ENCODE data around the gene SLC9A5.

SLC9A5 gene

DNA sequence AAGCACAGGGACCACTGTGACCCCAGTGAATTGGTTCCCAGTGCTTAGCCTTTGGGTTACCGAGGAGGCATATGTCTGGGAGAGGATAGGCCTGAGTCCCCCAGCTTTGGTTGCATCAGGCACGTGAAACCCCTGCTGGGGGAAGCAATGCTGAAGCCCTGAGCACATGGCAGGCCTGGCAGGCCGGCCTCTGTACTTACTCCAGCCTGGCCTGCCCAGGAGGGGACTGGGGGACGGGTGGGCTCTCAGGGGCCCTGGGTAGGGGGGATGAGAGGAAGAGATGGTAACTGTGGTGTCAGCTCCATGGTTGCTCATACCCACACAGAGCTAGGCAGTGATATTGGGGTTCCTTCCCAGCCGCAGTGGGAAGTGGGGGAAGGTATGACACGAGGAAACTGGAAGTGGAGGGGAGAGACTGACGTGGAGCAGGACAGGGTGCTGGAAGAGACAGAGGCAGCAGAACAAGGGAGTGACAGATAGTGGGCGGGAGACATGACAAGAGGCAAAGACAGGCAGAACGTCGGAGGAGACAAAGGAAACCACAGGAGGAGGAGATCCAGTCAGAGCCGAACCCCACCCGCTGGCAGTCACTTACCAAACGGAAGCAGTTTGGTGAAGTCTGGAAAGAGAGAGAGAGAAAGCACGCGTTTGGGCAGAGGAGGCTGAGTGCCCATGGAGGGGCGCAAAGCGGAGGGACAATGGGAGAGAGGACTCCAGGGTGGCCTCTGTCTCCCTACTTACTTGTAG lies 12.8 kb upstream of the SLC9A5 start:
- H3K23ac ChIP-seq (ENCODE audit: low read length): no peak overlapping the region
- no peak overlapping the region for H4K5ac ChIP-seq (ENCODE audit: low read length)
- no peak overlapping the region for H3K4ac ChIP-seq (ENCODE audit: low read depth, low read length)
- DNase-seq: no peak
- no peak overlapping the region for H3K4me2 ChIP-seq (ENCODE audit: low read length)
- no peaks in the 10 kb centered on the region for H3K79me1 ChIP-seq (ENCODE audit: low read length)
- WGBS (ENCODE audit: extremely low coverage, insufficient coverage, low lambda C conversion rate): no CpG with 5 or more reads among the region's 17 CpGs
- H3K56ac ChIP-seq (ENCODE audit: low read length): no peak overlapping the region
- peaks cover 16% of the 10 kb centered on the region for H3K36me3 ChIP-seq (ENCODE audit: control insufficient read depth, insufficient read depth, low read length)
- H3K27ac ChIP-seq (ENCODE audit: low read depth, low read length): no peak overlapping the region
- no peak overlapping the region for H3K9ac ChIP-seq (ENCODE audit: low read length)
- no peaks in the 10 kb centered on the region for H3K27me3 ChIP-seq (ENCODE audit: insufficient read depth, low read length, poor library complexity)
- no peak overlapping the region for H3K4me3 ChIP-seq (ENCODE audit: low read length)
- no peak overlapping the region for H2BK15ac ChIP-seq (replicated peaks; ENCODE audit: low read depth)
- H2AK5ac ChIP-seq (ENCODE audit: low read length): no peak overlapping the region
- H2BK120ac ChIP-seq (ENCODE audit: low read depth, low read length): no peak overlapping the region
- H3K18ac ChIP-seq (ENCODE audit: low read length): no peak overlapping the region
- no peak overlapping the region for H4K8ac ChIP-seq (ENCODE audit: low read depth, low read length)
- peaks cover 3% of the 10 kb centered on the region for H3K4me1 ChIP-seq (ENCODE audit: control insufficient read depth, low read depth, low read length)
- H2BK5ac ChIP-seq (ENCODE audit: low read length): no peak overlapping the region
- H3K79me2 ChIP-seq (ENCODE audit: control insufficient read depth, insufficient read depth, low read length): no peaks in the 10 kb centered on the region

DNA sequence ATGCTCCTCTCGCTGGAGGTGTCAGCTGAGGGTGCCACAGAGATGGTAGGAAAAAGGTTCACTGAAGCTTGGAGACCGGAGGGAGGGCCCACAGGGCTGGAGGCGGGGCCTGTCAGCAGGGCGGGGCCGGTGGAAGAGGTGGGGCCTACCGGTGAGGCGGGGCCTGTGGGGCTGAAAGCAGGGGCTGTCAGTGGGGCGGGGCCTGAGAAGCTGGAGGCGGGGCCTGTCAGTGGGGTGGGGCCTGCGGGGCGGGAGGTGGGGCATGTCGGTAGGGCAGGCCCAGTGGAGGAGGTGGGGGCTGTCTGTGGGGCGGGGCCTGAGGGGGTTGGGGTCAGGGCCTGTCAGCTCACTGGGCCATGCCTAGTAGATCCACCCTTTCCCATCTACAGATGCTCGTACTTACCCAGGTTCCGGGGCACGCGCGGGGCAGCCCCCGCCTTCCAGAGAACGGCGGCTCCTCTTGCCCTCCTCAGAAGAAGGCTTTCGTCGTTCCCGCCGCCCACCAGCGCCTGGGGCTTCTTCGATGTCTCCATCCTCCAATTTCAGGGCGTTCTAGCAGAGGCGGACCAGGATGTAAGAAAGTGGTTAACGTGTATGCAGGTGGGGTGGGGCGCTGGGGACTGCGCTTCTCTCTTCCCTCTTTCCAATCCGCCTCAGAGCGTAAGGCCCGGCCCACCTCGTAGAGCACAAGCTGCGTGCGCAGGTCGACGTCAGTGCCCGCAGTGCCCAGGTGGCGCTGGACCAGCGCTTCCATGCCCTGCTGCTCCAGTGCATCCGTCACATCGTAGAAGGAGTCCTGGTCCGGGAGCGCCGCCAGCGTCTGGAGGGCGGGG lies 12.0 kb upstream of the SLC9A5 start:
- peak; percentile 89 for DNase-seq
- Histone ChIP-seq H3K56ac (ENCODE audit: low read length) (no peak overlapping the region), H3K79me1 (ENCODE audit: low read length) (no peaks in the 10 kb centered on the region), H3K4ac (ENCODE audit: low read depth, low read length) (no peak overlapping the region), H3K36me3 (ENCODE audit: control insufficient read depth, insufficient read depth, low read length) (peaks cover 11% of the 10 kb centered on the region), H3K79me2 (ENCODE audit: control insufficient read depth, insufficient read depth, low read length) (no peaks in the 10 kb centered on the region), H2BK15ac (replicated peaks; ENCODE audit: low read depth) (no peak overlapping the region), H4K5ac (ENCODE audit: low read length) (no peak overlapping the region), H3K4me3 (ENCODE audit: low read length) (no peak overlapping the region), H2AK5ac (ENCODE audit: low read length) (no peak overlapping the region), H3K9ac (ENCODE audit: low read length) (no peak overlapping the region), H3K4me1 (ENCODE audit: control insufficient read depth, low read depth, low read length) (peaks cover 11% of the 10 kb centered on the region), H4K8ac (ENCODE audit: low read depth, low read length) (no peak overlapping the region), H3K18ac (ENCODE audit: low read length) (no peak overlapping the region), H2BK5ac (ENCODE audit: low read length) (no peak overlapping the region), H3K27ac (ENCODE audit: low read depth, low read length) (no peak overlapping the region), H3K27me3 (ENCODE audit: insufficient read depth, low read length, poor library complexity) (no peaks in the 10 kb centered on the region), H2BK120ac (ENCODE audit: low read depth, low read length) (no peak overlapping the region), H3K4me2 (ENCODE audit: low read length) (no peak overlapping the region), H3K23ac (ENCODE audit: low read length) (no peak overlapping the region)
- no CpG with 5 or more reads among the region's 50 CpGs for WGBS (ENCODE audit: extremely low coverage, insufficient coverage, low lambda C conversion rate)

DNA sequence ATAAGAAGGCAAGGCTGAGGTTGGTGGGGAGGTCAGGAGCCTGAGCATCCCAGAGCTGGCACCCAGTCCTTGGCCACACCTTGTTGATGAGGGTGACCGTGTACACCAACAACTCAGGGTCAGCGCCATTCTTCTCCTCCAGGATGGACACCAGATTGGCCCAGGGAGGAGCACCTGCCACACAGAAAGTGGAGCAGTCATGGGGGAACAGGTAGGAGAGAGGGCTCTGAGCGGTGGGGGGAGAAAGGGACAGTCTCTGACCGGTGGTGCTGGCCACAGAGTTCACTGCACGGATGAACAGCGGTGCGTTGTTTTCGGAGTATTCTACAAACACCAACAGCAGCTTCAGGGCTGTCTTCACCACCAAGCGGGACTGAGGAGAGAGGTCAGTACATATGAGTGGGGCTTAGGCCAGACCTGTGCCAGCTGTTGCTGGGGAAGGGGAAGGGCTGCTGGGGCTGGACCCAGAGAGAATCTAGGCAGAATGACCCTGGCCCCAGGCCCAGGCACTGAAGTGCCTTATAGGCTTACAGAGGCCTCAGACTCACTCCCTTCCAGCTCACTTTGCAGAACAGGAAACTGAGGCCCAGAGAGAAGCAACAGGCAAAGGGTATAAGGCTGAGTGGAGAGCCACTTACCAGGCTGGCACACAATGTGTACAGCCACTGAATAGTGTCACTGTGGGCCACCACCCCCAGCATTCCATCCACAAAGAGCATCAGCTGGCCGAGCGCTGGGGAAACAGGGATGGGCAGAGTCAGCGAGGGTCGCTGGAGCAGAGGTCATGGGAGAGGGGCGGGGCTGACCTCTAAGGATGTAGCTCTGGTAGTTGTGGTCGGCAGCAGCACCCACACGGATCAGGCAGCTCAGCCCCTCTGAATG lies 11.1 kb upstream of the SLC9A5 start:
- H3K9ac ChIP-seq (ENCODE audit: low read length): no peak overlapping the region
- H3K4me2 ChIP-seq (ENCODE audit: low read length): no peak overlapping the region
- no peak overlapping the region for H3K18ac ChIP-seq (ENCODE audit: low read length)
- no peak overlapping the region for H3K23ac ChIP-seq (ENCODE audit: low read length)
- H3K79me1 ChIP-seq (ENCODE audit: low read length): peaks cover 5% of the 10 kb centered on the region
- WGBS (ENCODE audit: extremely low coverage, insufficient coverage, low lambda C conversion rate): no CpG with 5 or more reads among the region's 16 CpGs
- H3K4me1 ChIP-seq (ENCODE audit: control insufficient read depth, low read depth, low read length): peaks cover 13% of the 10 kb centered on the region
- H4K5ac ChIP-seq (ENCODE audit: low read length): no peak overlapping the region
- H4K8ac ChIP-seq (ENCODE audit: low read depth, low read length): no peak overlapping the region
- peaks cover 9% of the 10 kb centered on the region for H3K36me3 ChIP-seq (ENCODE audit: control insufficient read depth, insufficient read depth, low read length)
- no peak overlapping the region for H3K56ac ChIP-seq (ENCODE audit: low read length)
- H2BK120ac ChIP-seq (ENCODE audit: low read depth, low read length): no peak overlapping the region
- no peak overlapping the region for H2AK5ac ChIP-seq (ENCODE audit: low read length)
- H2BK15ac ChIP-seq (replicated peaks; ENCODE audit: low read depth): no peak overlapping the region
- no peak overlapping the region for H3K4me3 ChIP-seq (ENCODE audit: low read length)
- H3K79me2 ChIP-seq (ENCODE audit: control insufficient read depth, insufficient read depth, low read length): peaks cover 5% of the 10 kb centered on the region
- H3K4ac ChIP-seq (ENCODE audit: low read depth, low read length): no peak overlapping the region
- H3K27me3 ChIP-seq (ENCODE audit: insufficient read depth, low read length, poor library complexity): no peaks in the 10 kb centered on the region
- no peak for DNase-seq
- H3K27ac ChIP-seq (ENCODE audit: low read depth, low read length): no peak overlapping the region
- H2BK5ac ChIP-seq (ENCODE audit: low read length): no peak overlapping the region

DNA sequence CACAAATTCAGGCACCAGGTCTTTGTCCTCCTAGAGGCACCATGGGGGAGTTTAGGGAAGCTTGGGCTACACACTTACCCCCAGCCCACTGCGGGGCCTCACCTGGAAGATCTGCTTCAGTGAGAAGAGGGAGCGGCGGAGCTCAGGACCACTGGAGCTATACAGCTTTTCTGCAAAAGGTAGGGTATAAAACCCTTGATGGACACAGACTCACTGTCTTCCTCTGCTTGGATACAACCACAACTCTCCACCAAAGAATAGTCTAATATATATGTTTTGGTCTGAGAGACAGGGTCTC lies 10.6 kb upstream of the SLC9A5 start:
- H3K56ac ChIP-seq (ENCODE audit: low read length): no peak overlapping the region
- no peak overlapping the region for H3K9ac ChIP-seq (ENCODE audit: low read length)
- peaks cover 7% of the 10 kb centered on the region for H3K79me2 ChIP-seq (ENCODE audit: control insufficient read depth, insufficient read depth, low read length)
- H3K27me3 ChIP-seq (ENCODE audit: insufficient read depth, low read length, poor library complexity): no peaks in the 10 kb centered on the region
- no peak overlapping the region for H2BK15ac ChIP-seq (replicated peaks; ENCODE audit: low read depth)
- H2BK120ac ChIP-seq (ENCODE audit: low read depth, low read length): no peak overlapping the region
- peaks cover 5% of the 10 kb centered on the region for H3K79me1 ChIP-seq (ENCODE audit: low read length)
- peaks cover 9% of the 10 kb centered on the region for H3K36me3 ChIP-seq (ENCODE audit: control insufficient read depth, insufficient read depth, low read length)
- H2BK5ac ChIP-seq (ENCODE audit: low read length): no peak overlapping the region
- WGBS (ENCODE audit: extremely low coverage, insufficient coverage, low lambda C conversion rate): no CpG with 5 or more reads among the region's 3 CpGs
- peaks cover 13% of the 10 kb centered on the region for H3K4me1 ChIP-seq (ENCODE audit: control insufficient read depth, low read depth, low read length)
- no peak overlapping the region for H2AK5ac ChIP-seq (ENCODE audit: low read length)
- H3K23ac ChIP-seq (ENCODE audit: low read length): no peak overlapping the region
- no peak overlapping the region for H3K27ac ChIP-seq (ENCODE audit: low read depth, low read length)
- no peak overlapping the region for H3K4me2 ChIP-seq (ENCODE audit: low read length)
- DNase-seq: no peak
- no peak overlapping the region for H3K4me3 ChIP-seq (ENCODE audit: low read length)
- no peak overlapping the region for H3K4ac ChIP-seq (ENCODE audit: low read depth, low read length)
- H4K8ac ChIP-seq (ENCODE audit: low read depth, low read length): no peak overlapping the region
- no peak overlapping the region for H4K5ac ChIP-seq (ENCODE audit: low read length)
- H3K18ac ChIP-seq (ENCODE audit: low read length): no peak overlapping the region

DNA sequence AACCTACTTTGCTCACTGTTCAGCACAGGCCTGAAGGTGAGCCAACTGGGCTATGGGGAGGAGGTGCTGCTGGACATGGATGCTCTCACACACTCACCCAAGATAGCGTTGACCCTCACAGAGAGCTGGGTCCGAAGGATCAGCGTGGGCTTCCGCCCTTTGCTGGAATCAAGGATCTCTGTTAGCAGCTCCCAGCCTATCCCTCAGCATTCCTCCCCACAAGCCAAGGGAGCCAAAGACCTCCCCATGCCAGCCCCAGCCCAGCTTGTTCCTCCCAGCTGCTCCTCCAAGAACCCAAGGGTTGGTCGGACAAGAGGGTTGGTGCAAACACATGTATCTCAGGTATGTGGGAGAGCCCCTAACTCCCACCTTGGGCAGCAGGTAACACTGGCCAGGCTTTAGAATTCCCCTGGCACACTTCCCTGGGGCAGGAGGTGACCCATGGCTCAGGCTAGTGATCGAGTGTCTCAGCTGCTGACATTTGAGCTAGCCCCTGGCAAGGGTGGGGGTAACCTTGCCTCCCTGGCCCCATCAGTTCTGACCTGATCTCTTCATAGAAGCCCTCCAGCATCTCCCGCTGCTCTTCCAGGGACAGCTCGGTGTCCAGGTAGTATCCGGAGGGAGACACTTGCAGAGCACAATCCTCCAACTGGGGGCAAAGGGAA lies 9.8 kb upstream of the SLC9A5 start:
- peaks cover 5% of the 10 kb centered on the region for H3K79me1 ChIP-seq (ENCODE audit: low read length)
- no CpG with 5 or more reads among the region's 9 CpGs for WGBS (ENCODE audit: extremely low coverage, insufficient coverage, low lambda C conversion rate)
- H3K27ac ChIP-seq (ENCODE audit: low read depth, low read length): no peak overlapping the region
- H4K8ac ChIP-seq (ENCODE audit: low read depth, low read length): no peak overlapping the region
- no peak overlapping the region for H2BK120ac ChIP-seq (ENCODE audit: low read depth, low read length)
- H3K4me3 ChIP-seq (ENCODE audit: low read length): no peak overlapping the region
- no peaks in the 10 kb centered on the region for H3K27me3 ChIP-seq (ENCODE audit: insufficient read depth, low read length, poor library complexity)
- no peak overlapping the region for H3K23ac ChIP-seq (ENCODE audit: low read length)
- no peak overlapping the region for H3K4ac ChIP-seq (ENCODE audit: low read depth, low read length)
- DNase-seq: no peak
- no peak overlapping the region for H3K9ac ChIP-seq (ENCODE audit: low read length)
- H3K4me1 ChIP-seq (ENCODE audit: control insufficient read depth, low read depth, low read length): peaks cover 13% of the 10 kb centered on the region
- no peak overlapping the region for H3K18ac ChIP-seq (ENCODE audit: low read length)
- no peak overlapping the region for H2BK5ac ChIP-seq (ENCODE audit: low read length)
- no peak overlapping the region for H2BK15ac ChIP-seq (replicated peaks; ENCODE audit: low read depth)
- H4K5ac ChIP-seq (ENCODE audit: low read length): no peak overlapping the region
- H3K4me2 ChIP-seq (ENCODE audit: low read length): no peak overlapping the region
- peaks cover 7% of the 10 kb centered on the region for H3K79me2 ChIP-seq (ENCODE audit: control insufficient read depth, insufficient read depth, low read length)
- H2AK5ac ChIP-seq (ENCODE audit: low read length): no peak overlapping the region
- no peak overlapping the region for H3K56ac ChIP-seq (ENCODE audit: low read length)
- peaks cover 8% of the 10 kb centered on the region for H3K36me3 ChIP-seq (ENCODE audit: control insufficient read depth, insufficient read depth, low read length)

All from mesendoderm (in vitro differentiated cells).